ENCODE results near the gene ZFP30. TPM values are rescaled to one million over a fixed set of nuclear protein-coding genes. Genes with fewer than 3 reads are reported as not detected.

The ZFP30 gene
- total and polyA plus RNA-seq, 2 of the 13 experiments (the other 11 are each of a cell fraction or from before 2014, with no cell fraction given), result 3.4 to 19.2 TPM

DNA sequence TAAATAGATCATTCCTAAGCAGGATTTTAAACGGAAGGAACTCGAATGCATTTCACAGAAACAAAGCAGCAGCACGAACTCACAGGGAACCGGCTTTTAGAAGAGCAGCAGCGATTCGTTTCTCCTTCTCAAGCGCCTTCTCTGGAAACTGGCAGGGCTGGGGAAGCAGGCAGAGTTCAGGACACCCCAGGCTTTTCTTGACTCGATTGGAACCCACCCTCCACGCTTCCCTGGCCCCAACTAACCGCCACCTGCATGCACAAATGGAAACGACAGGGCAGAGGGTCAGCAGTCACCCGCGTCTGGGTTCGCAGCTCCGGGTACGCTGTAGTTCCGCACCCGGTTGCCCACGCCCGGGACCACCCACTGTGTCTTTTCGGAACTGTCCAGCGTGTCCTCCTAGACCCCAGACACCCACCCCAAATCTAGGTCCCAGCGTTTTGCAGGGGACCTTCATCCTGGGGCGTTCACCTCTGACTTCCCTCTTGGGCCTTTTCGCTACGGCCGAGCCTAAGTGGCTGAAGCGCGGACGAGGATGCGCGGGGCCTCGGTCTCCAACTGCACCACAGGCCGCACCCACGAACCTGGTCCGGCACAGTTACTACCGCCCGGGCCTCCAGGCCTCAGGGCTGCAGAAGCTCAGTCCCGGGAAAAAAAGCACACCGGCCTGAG is 500 bp downstream of the ZFP30 start (continued):
- TF ChIP-seq, protein P1, sequence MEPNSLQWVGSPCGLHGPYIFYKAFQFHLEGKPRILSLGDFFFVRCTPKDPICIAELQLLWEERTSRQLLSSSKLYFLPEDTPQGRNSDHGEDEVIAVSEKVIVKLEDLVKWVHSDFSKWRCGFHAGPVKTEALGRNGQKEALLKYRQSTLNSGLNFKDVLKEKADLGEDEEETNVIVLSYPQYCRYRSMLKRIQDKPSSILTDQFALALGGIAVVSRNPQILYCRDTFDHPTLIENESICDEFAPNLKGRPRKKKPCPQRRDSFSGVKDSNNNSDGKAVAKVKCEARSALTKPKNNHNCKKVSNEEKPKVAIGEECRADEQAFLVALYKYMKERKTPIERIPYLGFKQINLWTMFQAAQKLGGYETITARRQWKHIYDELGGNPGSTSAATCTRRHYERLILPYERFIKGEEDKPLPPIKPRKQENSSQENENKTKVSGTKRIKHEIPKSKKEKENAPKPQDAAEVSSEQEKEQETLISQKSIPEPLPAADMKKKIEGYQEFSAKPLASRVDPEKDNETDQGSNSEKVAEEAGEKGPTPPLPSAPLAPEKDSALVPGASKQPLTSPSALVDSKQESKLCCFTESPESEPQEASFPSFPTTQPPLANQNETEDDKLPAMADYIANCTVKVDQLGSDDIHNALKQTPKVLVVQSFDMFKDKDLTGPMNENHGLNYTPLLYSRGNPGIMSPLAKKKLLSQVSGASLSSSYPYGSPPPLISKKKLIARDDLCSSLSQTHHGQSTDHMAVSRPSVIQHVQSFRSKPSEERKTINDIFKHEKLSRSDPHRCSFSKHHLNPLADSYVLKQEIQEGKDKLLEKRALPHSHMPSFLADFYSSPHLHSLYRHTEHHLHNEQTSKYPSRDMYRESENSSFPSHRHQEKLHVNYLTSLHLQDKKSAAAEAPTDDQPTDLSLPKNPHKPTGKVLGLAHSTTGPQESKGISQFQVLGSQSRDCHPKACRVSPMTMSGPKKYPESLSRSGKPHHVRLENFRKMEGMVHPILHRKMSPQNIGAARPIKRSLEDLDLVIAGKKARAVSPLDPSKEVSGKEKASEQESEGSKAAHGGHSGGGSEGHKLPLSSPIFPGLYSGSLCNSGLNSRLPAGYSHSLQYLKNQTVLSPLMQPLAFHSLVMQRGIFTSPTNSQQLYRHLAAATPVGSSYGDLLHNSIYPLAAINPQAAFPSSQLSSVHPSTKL (CRISPR knock-in tag; IDR thresholded peaks at IDR 0.05), result 0 out of 2 replicates have a peak, but pooled peaks have one; percentile 12
- TF ChIP-seq ZNF670 (CRISPR knock-in tag; IDR thresholded peaks at IDR 0.05; ENCODE audit: borderline replicate concordance), result no peak
- peak; percentile 54; the same call in 1 of the 2 replicates for TF ChIP-seq CAMTA2 (CRISPR knock-in tag; IDR thresholded peaks at IDR 0.05; ENCODE audit: borderline replicate concordance)
- TF ChIP-seq, protein P2, sequence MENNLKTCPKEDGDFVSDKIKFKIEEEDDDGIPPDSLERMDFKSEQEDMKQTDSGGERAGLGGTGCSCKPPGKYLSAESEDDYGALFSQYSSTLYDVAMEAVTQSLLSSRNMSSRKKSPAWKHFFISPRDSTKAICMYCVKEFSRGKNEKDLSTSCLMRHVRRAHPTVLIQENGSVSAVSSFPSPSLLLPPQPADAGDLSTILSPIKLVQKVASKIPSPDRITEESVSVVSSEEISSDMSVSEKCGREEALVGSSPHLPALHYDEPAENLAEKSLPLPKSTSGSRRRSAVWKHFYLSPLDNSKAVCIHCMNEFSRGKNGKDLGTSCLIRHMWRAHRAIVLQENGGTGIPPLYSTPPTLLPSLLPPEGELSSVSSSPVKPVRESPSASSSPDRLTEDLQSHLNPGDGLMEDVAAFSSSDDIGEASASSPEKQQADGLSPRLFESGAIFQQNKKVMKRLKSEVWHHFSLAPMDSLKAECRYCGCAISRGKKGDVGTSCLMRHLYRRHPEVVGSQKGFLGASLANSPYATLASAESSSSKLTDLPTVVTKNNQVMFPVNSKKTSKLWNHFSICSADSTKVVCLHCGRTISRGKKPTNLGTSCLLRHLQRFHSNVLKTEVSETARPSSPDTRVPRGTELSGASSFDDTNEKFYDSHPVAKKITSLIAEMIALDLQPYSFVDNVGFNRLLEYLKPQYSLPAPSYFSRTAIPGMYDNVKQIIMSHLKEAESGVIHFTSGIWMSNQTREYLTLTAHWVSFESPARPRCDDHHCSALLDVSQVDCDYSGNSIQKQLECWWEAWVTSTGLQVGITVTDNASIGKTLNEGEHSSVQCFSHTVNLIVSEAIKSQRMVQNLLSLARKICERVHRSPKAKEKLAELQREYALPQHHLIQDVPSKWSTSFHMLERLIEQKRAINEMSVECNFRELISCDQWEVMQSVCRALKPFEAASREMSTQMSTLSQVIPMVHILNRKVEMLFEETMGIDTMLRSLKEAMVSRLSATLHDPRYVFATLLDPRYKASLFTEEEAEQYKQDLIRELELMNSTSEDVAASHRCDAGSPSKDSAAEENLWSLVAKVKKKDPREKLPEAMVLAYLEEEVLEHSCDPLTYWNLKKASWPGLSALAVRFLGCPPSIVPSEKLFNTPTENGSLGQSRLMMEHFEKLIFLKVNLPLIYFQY (CRISPR knock-in tag; IDR thresholded peaks at IDR 0.05; ENCODE audit: borderline replicate concordance), result no peak
- TF ChIP-seq ZNF777 (CRISPR knock-in tag; IDR thresholded peaks at IDR 0.05), result peak; percentile 77; the same call in 1 of the 2 replicates
- TF ChIP-seq ZNF292 (CRISPR knock-in tag; IDR thresholded peaks at IDR 0.05; ENCODE audit: borderline replicate concordance, low read depth), result peak; percentile 82
